ENCODE data around the gene BAHCC1. TPM values are rescaled to one million over a fixed set of nuclear protein-coding genes. Genes with fewer than 3 reads are reported as not detected.
A peak's percentile ranks its signal among the peaks of the same experiment; 100 is the strongest.

The BAHCC1 gene
- total RNA-seq, 1 donor from 2014 or later, result 3.4 TPM

- no peak overlapping the region for H3K9ac ChIP-seq
- H3K27me3 Mint-ChIP-seq (ENCODE audit: insufficient read depth, low read depth), result peaks cover 24% of the 10 kb centered on the region
- H3F3A ChIP-seq (ENCODE audit: low read depth), result peaks cover 50% of the 10 kb centered on the region
- no peaks in the 10 kb centered on the region for H3K9me3 ChIP-seq (ENCODE audit: low read depth)
- no peak for DNase-seq (ENCODE audit: low spot score)
- H3K27me3 ChIP-seq, result peaks cover 51% of the 10 kb centered on the region
- peaks cover 93% of the 10 kb centered on the region for H4K20me1 ChIP-seq (ENCODE audit: low read depth)
- no peak overlapping the region for H3K27ac ChIP-seq
- TF ChIP-seq EZH2phosphoT487 (IDR thresholded peaks at IDR 0.05), result no peak
- TF ChIP-seq, protein P1, sequence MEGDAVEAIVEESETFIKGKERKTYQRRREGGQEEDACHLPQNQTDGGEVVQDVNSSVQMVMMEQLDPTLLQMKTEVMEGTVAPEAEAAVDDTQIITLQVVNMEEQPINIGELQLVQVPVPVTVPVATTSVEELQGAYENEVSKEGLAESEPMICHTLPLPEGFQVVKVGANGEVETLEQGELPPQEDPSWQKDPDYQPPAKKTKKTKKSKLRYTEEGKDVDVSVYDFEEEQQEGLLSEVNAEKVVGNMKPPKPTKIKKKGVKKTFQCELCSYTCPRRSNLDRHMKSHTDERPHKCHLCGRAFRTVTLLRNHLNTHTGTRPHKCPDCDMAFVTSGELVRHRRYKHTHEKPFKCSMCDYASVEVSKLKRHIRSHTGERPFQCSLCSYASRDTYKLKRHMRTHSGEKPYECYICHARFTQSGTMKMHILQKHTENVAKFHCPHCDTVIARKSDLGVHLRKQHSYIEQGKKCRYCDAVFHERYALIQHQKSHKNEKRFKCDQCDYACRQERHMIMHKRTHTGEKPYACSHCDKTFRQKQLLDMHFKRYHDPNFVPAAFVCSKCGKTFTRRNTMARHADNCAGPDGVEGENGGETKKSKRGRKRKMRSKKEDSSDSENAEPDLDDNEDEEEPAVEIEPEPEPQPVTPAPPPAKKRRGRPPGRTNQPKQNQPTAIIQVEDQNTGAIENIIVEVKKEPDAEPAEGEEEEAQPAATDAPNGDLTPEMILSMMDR (IDR thresholded peaks at IDR 0.05), result no peak
- TF ChIP-seq EZH2 (IDR thresholded peaks at IDR 0.05), result no peak
- H3K9me3 Mint-ChIP-seq, result peaks cover 2% of the 10 kb centered on the region
- H3K36me3 Mint-ChIP-seq, result peaks cover 12% of the 10 kb centered on the region
- peak overlapping the region; percentile 97 for H3K4me3 Mint-ChIP-seq
- H3K4me2 ChIP-seq, result peak overlapping the region; percentile 87
- no peaks in the 10 kb centered on the region for H3K36me3 ChIP-seq
- H3K4me1 ChIP-seq, result peaks cover 55% of the 10 kb centered on the region
- peaks cover 73% of the 10 kb centered on the region for H3K79me2 ChIP-seq (ENCODE audit: low read depth)
- H3K4me3 ChIP-seq, result no peak overlapping the region
- H3K27ac Mint-ChIP-seq, result no peak overlapping the region
- H3K4me1 Mint-ChIP-seq, result peaks cover 51% of the 10 kb centered on the region
- no peak overlapping the region for H2AFZ ChIP-seq (replicated peaks)
Measured at GRCh38 chr17:81402530-81402941, 7.3 kb downstream of the BAHCC1 start.

GRCh38 chr17:81402981-81403467 lies 7.8 kb downstream of the BAHCC1 start:
- peak overlapping the region; percentile 87 for H3K4me2 ChIP-seq
- no peak overlapping the region for H3K27ac Mint-ChIP-seq
- peaks cover 68% of the 10 kb centered on the region for H3K79me2 ChIP-seq (ENCODE audit: low read depth)
- peaks cover 48% of the 10 kb centered on the region for H3K27me3 ChIP-seq
- H3K4me3 Mint-ChIP-seq, result peak overlapping the region; percentile 97
- H2AFZ ChIP-seq (replicated peaks), result no peak overlapping the region
- no peaks in the 10 kb centered on the region for H3K9me3 ChIP-seq (ENCODE audit: low read depth)
- no peak overlapping the region for H3K4me3 ChIP-seq
- TF ChIP-seq EZH2 (IDR thresholded peaks at IDR 0.05) (no peak), EZH2phosphoT487 (IDR thresholded peaks at IDR 0.05) (no peak)
- TF ChIP-seq, protein P1 (IDR thresholded peaks at IDR 0.05), result peak; percentile 29
- H4K20me1 ChIP-seq (ENCODE audit: low read depth), result peaks cover 93% of the 10 kb centered on the region
- peaks cover 51% of the 10 kb centered on the region for H3K4me1 ChIP-seq
- H3K4me1 Mint-ChIP-seq, result peaks cover 55% of the 10 kb centered on the region
- peaks cover 24% of the 10 kb centered on the region for H3K27me3 Mint-ChIP-seq (ENCODE audit: insufficient read depth, low read depth)
- peaks cover 46% of the 10 kb centered on the region for H3F3A ChIP-seq (ENCODE audit: low read depth)
- DNase-seq (ENCODE audit: low spot score), result peak; percentile 60
- no peaks in the 10 kb centered on the region for H3K36me3 ChIP-seq
- H3K27ac ChIP-seq, result no peak overlapping the region
- peaks cover 2% of the 10 kb centered on the region for H3K9me3 Mint-ChIP-seq
- no peak overlapping the region for H3K9ac ChIP-seq
- peaks cover 12% of the 10 kb centered on the region for H3K36me3 Mint-ChIP-seq

DNA sequence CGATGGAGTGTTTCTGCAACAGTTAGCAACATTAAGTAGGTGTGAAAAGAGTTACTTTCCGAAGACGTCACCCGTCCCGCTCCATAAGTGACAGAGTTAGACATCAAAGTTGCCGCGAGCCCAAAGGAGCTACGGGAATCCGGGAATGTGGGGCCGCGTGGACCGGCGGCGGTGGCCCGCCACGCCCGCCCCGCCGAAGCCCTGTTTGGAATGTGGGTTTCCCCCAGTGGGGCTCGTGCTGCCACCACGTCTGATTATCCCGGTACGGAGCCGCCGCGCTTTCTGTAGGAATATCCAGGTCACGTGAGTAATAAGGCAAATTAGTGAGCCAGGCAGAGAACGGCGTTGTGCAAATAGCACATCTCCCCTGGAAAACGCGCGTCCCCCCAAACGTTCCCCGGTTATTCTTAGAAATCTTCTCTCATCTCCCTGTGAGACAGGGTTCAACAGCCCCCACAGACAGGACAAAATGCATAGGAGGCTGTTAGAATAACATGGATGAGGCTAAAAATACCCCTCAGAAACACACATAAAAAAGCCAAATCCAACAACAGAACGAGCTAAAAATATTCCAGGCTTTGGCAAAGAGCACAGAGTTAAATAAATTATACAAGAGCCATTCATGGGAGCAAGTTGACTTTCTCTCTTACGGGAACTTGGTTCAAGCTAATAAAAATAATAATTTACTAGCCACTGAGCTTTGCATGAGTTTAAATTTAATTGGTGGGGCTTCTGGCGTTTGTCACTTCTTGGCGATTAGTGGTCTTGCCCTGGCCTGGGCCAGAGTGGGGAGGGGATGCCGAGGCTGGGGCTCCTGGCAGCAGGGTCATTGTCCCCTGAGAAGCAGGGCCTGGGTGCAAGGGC lies 8.6 kb downstream of the BAHCC1 start:
- H3K27ac Mint-ChIP-seq, result no peak overlapping the region
- Histone ChIP-seq H3K36me3 (no peaks in the 10 kb centered on the region), H3K79me2 (ENCODE audit: low read depth) (peaks cover 59% of the 10 kb centered on the region), H3K4me2 (no peak overlapping the region), H2AFZ (replicated peaks) (no peak overlapping the region), H3F3A (ENCODE audit: low read depth) (peaks cover 41% of the 10 kb centered on the region), H3K9me3 (ENCODE audit: low read depth) (no peaks in the 10 kb centered on the region), H3K4me3 (no peak overlapping the region), H3K9ac (no peak overlapping the region), H3K27ac (no peak overlapping the region), H3K27me3 (peaks cover 39% of the 10 kb centered on the region), H3K4me1 (peaks cover 51% of the 10 kb centered on the region), H4K20me1 (ENCODE audit: low read depth) (peaks cover 93% of the 10 kb centered on the region)
- peaks cover 10% of the 10 kb centered on the region for H3K36me3 Mint-ChIP-seq
- H3K4me1 Mint-ChIP-seq, result peaks cover 62% of the 10 kb centered on the region
- H3K9me3 Mint-ChIP-seq, result peaks cover 1% of the 10 kb centered on the region
- peak overlapping the region; percentile 73 for H3K4me3 Mint-ChIP-seq
- DNase-seq (ENCODE audit: low spot score), result no peak
- H3K27me3 Mint-ChIP-seq (ENCODE audit: insufficient read depth, low read depth), result peaks cover 18% of the 10 kb centered on the region
- no peak for TF ChIP-seq EZH2phosphoT487 (IDR thresholded peaks at IDR 0.05)
- TF ChIP-seq, protein P1 (IDR thresholded peaks at IDR 0.05), result no peak

All from neural progenitor cell (in vitro differentiated cells).